Measurements from ENCODE around the gene SLC7A10. TPM values are rescaled to one million over a fixed set of nuclear protein-coding genes. Genes with fewer than 3 reads are reported as not detected.
A peak's percentile ranks its signal among the peaks of the same experiment; 100 is the strongest.

Gene SLC7A10
- 0.02 TPM in 1 of 2 replicates, not detected in the other for polyA plus RNA-seq (2012; rRNA removed)
- not detected in 2 replicates for polyA plus RNA-seq (2012; cell fraction: cytosol; rRNA removed)
- 0.07 TPM in 1 of 2 replicates, not detected in the other for polyA plus RNA-seq (2012; cell fraction: nucleus; rRNA removed)

- DNase-seq, result peak; percentile 83
- H3K4me3 ChIP-seq (ENCODE audit: low read depth in 2 of 2, low read length in 1 of 2), result peak within 1 kb of the TSS in 1 of 2 experiments; percentile 22; a peak in 1 of 4 replicates
- H3K27ac ChIP-seq (ENCODE audit: low read depth in 2 of 2, low read length in 1 of 2), result no peak within 1 kb of the TSS
- CTCF ChIA-PET, result interaction anchor here (1.0 to 5.0 kb wide), 4 partner anchors 10 to 181 kb away, joined by 3 to 34 read pairs (median 4); no protein-coding TSS in a partner anchor
- no peaks in the 10 kb centered on the region for H3K79me2 ChIP-seq (ENCODE audit: insufficient read depth)
- H3K9ac ChIP-seq, result no peak within 1 kb of the TSS
- no peaks in the 10 kb centered on the region; a peak in 1 of 4 replicates for H3K4me1 ChIP-seq (ENCODE audit: control insufficient read depth in 1 of 2, insufficient read depth in 2 of 2, low read depth in 1 of 2, low read length in 1 of 2)
- H3K9me3 ChIP-seq, result 0 out of 2 replicates have a peak, but pooled peaks cover 9% of the 10 kb centered on the region
- 0 out of 2 replicates have a peak within 1 kb of the TSS, but pooled peaks have one; percentile 15 for H3K4me2 ChIP-seq
- H3F3A ChIP-seq (replicated peaks; ENCODE audit: insufficient read depth), result no peaks in the 10 kb centered on the region
- H2AFZ ChIP-seq (ENCODE audit: low read depth), result no peak within 1 kb of the TSS
- peaks cover 38% of the 10 kb centered on the region for H3K27me3 ChIP-seq (ENCODE audit: insufficient read depth)
- whole genome bisulfite sequencing (ENCODE audit: low lambda C conversion rate), result 0% methylated on average over 8 of the region's 62 CpGs
- no peaks in the 10 kb centered on the region for H3K9me2 ChIP-seq
- POLR2A ChIA-PET, result interaction anchor here (1.4 kb wide), 1 partner anchor 148 kb away, joined by 5 read pairs; the partner anchor contains the start of gene CEBPG
- no peaks in the 10 kb centered on the region for H3K36me3 ChIP-seq (replicated peaks in 1 of 2; ENCODE audit: control insufficient read depth in 1 of 2, insufficient read depth in 2 of 2, low read length in 1 of 2)
- H4K20me1 ChIP-seq (ENCODE audit: insufficient read depth), result no peaks in the 10 kb centered on the region
- no peak for TF ChIP-seq IRF3 (IDR thresholded peaks at IDR 0.05; ENCODE audit: low read depth, low read length)
- TF ChIP-seq TEAD4 (IDR thresholded peaks at IDR 0.05; ENCODE audit: borderline replicate concordance, insufficient read depth), result no peak
- TF ChIP-seq REST (IDR thresholded peaks at IDR 0.05; ENCODE audit: low read depth, low read length), result no peak
- TF ChIP-seq NRF1 (IDR thresholded peaks at IDR 0.05; ENCODE audit: low read depth, low read length), result peak; percentile 26; the same call in 1 of the 2 replicates
- TF ChIP-seq FOSL2 (IDR thresholded peaks at IDR 0.05; ENCODE audit: borderline replicate concordance, low read depth), result no peak
- no peak for TF ChIP-seq RXRA (IDR thresholded peaks at IDR 0.05; ENCODE audit: borderline replicate concordance, low read depth)
- no peak for TF ChIP-seq TCF12 (IDR thresholded peaks at IDR 0.05)
- TF ChIP-seq NFIC (IDR thresholded peaks at IDR 0.05; ENCODE audit: borderline replicate concordance), result no peak
Observed at GRCh38 chr19:33225458-33225926, at the start of gene SLC7A10. SLC7A10 (minus strand) TSS chr19:33225850; CDS start chr19:33225703, 147 bp downstream.

- H3K36me3 ChIP-seq (replicated peaks in 1 of 2; ENCODE audit: control insufficient read depth in 1 of 2, insufficient read depth in 2 of 2, low read length in 1 of 2), result no peaks in the 10 kb centered on the region
- H3K27ac ChIP-seq (ENCODE audit: low read depth in 2 of 2, low read length in 1 of 2), result no peak overlapping the region
- H3K9me3 ChIP-seq, result no peaks in the 10 kb centered on the region
- ChIA-PET POLR2A (no interaction called here), CTCF (interaction anchor here (1.0 to 1.4 kb wide), 2 partner anchors 27 to 131 kb away, joined by 3 to 5 read pairs; partner anchors contain the start of gene CEBPA)
- no peaks in the 10 kb centered on the region for H3K27me3 ChIP-seq (ENCODE audit: insufficient read depth)
- no peaks in the 10 kb centered on the region for H3K79me2 ChIP-seq (ENCODE audit: insufficient read depth)
- H3K9me2 ChIP-seq, result no peaks in the 10 kb centered on the region
- no peaks in the 10 kb centered on the region; a peak in 1 of 4 replicates for H3K4me1 ChIP-seq (ENCODE audit: control insufficient read depth in 1 of 2, insufficient read depth in 2 of 2, low read depth in 1 of 2, low read length in 1 of 2)
- no peaks in the 10 kb centered on the region for H3F3A ChIP-seq (replicated peaks; ENCODE audit: insufficient read depth)
- H3K4me3 ChIP-seq (ENCODE audit: low read depth in 2 of 2, low read length in 1 of 2), result no peak overlapping the region
- H3K9ac ChIP-seq, result no peak overlapping the region
- H3K4me2 ChIP-seq, result no peak overlapping the region
- H2AFZ ChIP-seq (ENCODE audit: low read depth), result no peak overlapping the region
- 57% methylated on average over 8 of the region's 17 CpGs for WGBS (ENCODE audit: low lambda C conversion rate)
- H4K20me1 ChIP-seq (ENCODE audit: insufficient read depth), result no peaks in the 10 kb centered on the region
- no peak for DNase-seq
- TF ChIP-seq RFX5 (IDR thresholded peaks at IDR 0.05; ENCODE audit: low read length), result no peak
- TF ChIP-seq RXRA (IDR thresholded peaks at IDR 0.05; ENCODE audit: borderline replicate concordance, low read depth), result no peak
- no peak for TF ChIP-seq GABPA (IDR thresholded peaks at IDR 0.05; ENCODE audit: low read depth)
- no peak for TF ChIP-seq REST (IDR thresholded peaks at IDR 0.05; ENCODE audit: low read depth, low read length)
- TF ChIP-seq FOXJ3 (CRISPR knock-in tag; IDR thresholded peaks at IDR 0.05), result no peak
- TF ChIP-seq JUND (IDR thresholded peaks at IDR 0.05), result no peak
- no peak for TF ChIP-seq TCF12 (IDR thresholded peaks at IDR 0.05)
- no peak for TF ChIP-seq PBX3 (IDR thresholded peaks at IDR 0.05)
- no peak for TF ChIP-seq CHD2 (IDR thresholded peaks at IDR 0.05; ENCODE audit: low read length, partially characterized antibody)
- TF ChIP-seq RCOR1 (IDR thresholded peaks at IDR 0.05; ENCODE audit: low read length), result no peak
Observed at GRCh38 chr19:33274663-33275558, 49.3 kb upstream of the SLC7A10 start.

Measured in SK-N-SH (cell line).